HEK293 (cell line): ENCODE results near the gene ARID3A.

ENCODE experiments used
- FEZF1 ChIP-seq: fragments of 450-650 bp; formaldehyde crosslinking; IDR thresholded peaks from 2 replicates; pipeline ENCODE4 v1.5.1; 2016; ENCODE audit warnings: missing biosample characterization, missing genetic modification characterization
- KLF10 ChIP-seq: fragments of 450-650 bp; IDR thresholded peaks from 2 replicates; pipeline ENCODE4 v1.5.1; 2018; ENCODE audit warnings: missing biosample characterization, mild to moderate bottlenecking, missing genetic modification characterization
- KLF16 ChIP-seq: fragments of 450-650 bp; formaldehyde crosslinking; IDR thresholded peaks from 2 replicates; pipeline ENCODE4 v1.5.1; 2017; ENCODE audit warnings: missing biosample characterization, missing genetic modification characterization
- KLF7 ChIP-seq: fragments of 450-650 bp; formaldehyde crosslinking; IDR thresholded peaks from 2 replicates; pipeline ENCODE4 v1.5.1; 2016; ENCODE audit warnings: missing biosample characterization, missing genetic modification characterization, borderline replicate concordance
- KLF9 ChIP-seq: fragments of 450-650 bp; formaldehyde crosslinking; IDR thresholded peaks from 2 replicates; pipeline ENCODE4 v1.5.1; 2016; ENCODE audit warnings: missing biosample characterization, missing genetic modification characterization, low read depth
- MEIS1 ChIP-seq: sonication (generic); formaldehyde crosslinking; IDR thresholded peaks from 2 replicates; pipeline ENCODE4 v1.8.1; 2022; ENCODE audit warnings: missing genetic modification reagents, mild to moderate bottlenecking, borderline replicate concordance
- TRIM28 ChIP-seq: IDR thresholded peaks from 2 replicates; pipeline ENCODE4 v1.6.1; 2011; ENCODE audit warnings: low read length, control low read depth, borderline replicate concordance
- WT1 ChIP-seq: fragments of 450-650 bp; formaldehyde crosslinking; IDR thresholded peaks from 2 replicates; pipeline ENCODE4 v1.5.1; 2016; ENCODE audit warnings: missing biosample characterization, missing genetic modification characterization
- ZBTB21 ChIP-seq: fragments of 450-650 bp; formaldehyde crosslinking; IDR thresholded peaks from 2 replicates; pipeline ENCODE4 v1.5.1; 2017; ENCODE audit warnings: missing biosample characterization, missing genetic modification characterization
- ZBTB49 ChIP-seq: fragments of 450-650 bp; formaldehyde crosslinking; IDR thresholded peaks from 2 replicates; pipeline ENCODE4 v1.5.1; 2016; ENCODE audit warnings: missing biosample characterization, missing genetic modification characterization, low read depth
- ZNF121 ChIP-seq: fragments of 450-650 bp; formaldehyde crosslinking; IDR thresholded peaks from 2 replicates; pipeline ENCODE4 v1.5.1; 2016; ENCODE audit warnings: missing biosample characterization, missing genetic modification characterization
- ZNF26 ChIP-seq: fragments of 450-650 bp; formaldehyde crosslinking; IDR thresholded peaks from 2 replicates; pipeline ENCODE4 v1.5.1; 2016; ENCODE audit warnings: missing biosample characterization, missing genetic modification characterization
- ZNF280D ChIP-seq: fragments of 450-650 bp; formaldehyde crosslinking; IDR thresholded peaks from 2 replicates; pipeline ENCODE4 v1.5.1; 2016; ENCODE audit warnings: missing biosample characterization, missing genetic modification characterization
- ZNF324 ChIP-seq: fragments of 450-650 bp; formaldehyde crosslinking; IDR thresholded peaks from 2 replicates; pipeline ENCODE4 v1.5.1; 2016; ENCODE audit warnings: missing biosample characterization, missing genetic modification characterization
- ZNF362 ChIP-seq: fragments of 450-650 bp; formaldehyde crosslinking; IDR thresholded peaks from 2 replicates; pipeline ENCODE4 v1.5.1; 2016; ENCODE audit warnings: missing biosample characterization, missing genetic modification characterization
- ZNF394 ChIP-seq: fragments of 450-650 bp; formaldehyde crosslinking; IDR thresholded peaks from 2 replicates; pipeline ENCODE4 v1.5.1; 2016; ENCODE audit warnings: missing biosample characterization, missing genetic modification characterization, mild to moderate bottlenecking, moderate library complexity, borderline replicate concordance
- ZNF449 ChIP-seq: fragments of 450-650 bp; formaldehyde crosslinking; IDR thresholded peaks from 2 replicates; pipeline ENCODE4 v1.5.1; 2017; ENCODE audit warnings: missing biosample characterization, mild to moderate bottlenecking, missing genetic modification characterization, moderate library complexity
- ZNF529 ChIP-seq: fragments of 450-650 bp; formaldehyde crosslinking; IDR thresholded peaks from 2 replicates; pipeline ENCODE4 v1.5.1; 2017; ENCODE audit warnings: missing genetic modification characterization, missing biosample characterization; ENCODE audit not compliant: insufficient replicate concordance
- ZNF596 ChIP-seq: fragments of 450-650 bp; IDR thresholded peaks from 2 replicates; pipeline ENCODE4 v1.5.0; 2018; ENCODE audit warnings: missing biosample characterization, mild to moderate bottlenecking, missing genetic modification characterization, moderate library complexity
- ZNF610 ChIP-seq: fragments of 450-650 bp; formaldehyde crosslinking; IDR thresholded peaks from 2 replicates; pipeline ENCODE4 v1.5.1; 2016; ENCODE audit warnings: missing biosample characterization, missing genetic modification characterization, borderline replicate concordance
- ZNF629 ChIP-seq: fragments of 450-650 bp; formaldehyde crosslinking; IDR thresholded peaks from 2 replicates; pipeline ENCODE4 v1.5.1; 2017; ENCODE audit warnings: missing biosample characterization, missing genetic modification characterization
- ZNF639 ChIP-seq: fragments of 450-650 bp; formaldehyde crosslinking; IDR thresholded peaks from 2 replicates; pipeline ENCODE4 v1.5.1; 2016; ENCODE audit warnings: missing biosample characterization, missing genetic modification characterization
- ZNF654 ChIP-seq: fragments of 450-650 bp; formaldehyde crosslinking; IDR thresholded peaks from 2 replicates; pipeline ENCODE4 v1.5.1; 2016; ENCODE audit warnings: low read depth, missing biosample characterization, missing genetic modification characterization
- ZNF692 ChIP-seq: fragments of 450-650 bp; formaldehyde crosslinking; IDR thresholded peaks from 2 replicates; pipeline ENCODE4 v1.5.1; 2016; ENCODE audit warnings: missing biosample characterization, missing genetic modification characterization
- ZNF791 ChIP-seq: fragments of 450-650 bp; formaldehyde crosslinking; IDR thresholded peaks from 2 replicates; pipeline ENCODE4 v1.5.1; 2016; ENCODE audit warnings: missing biosample characterization, missing genetic modification characterization
- ZNF843 ChIP-seq: fragments of 450-650 bp; formaldehyde crosslinking; IDR thresholded peaks from 2 replicates; pipeline ENCODE4 v1.5.1; 2016; ENCODE audit warnings: missing biosample characterization, missing genetic modification characterization

ARID3A gene

GRCh38 chr19:892894-893689 is 32.7 kb upstream of the ARID3A start, which contains the start of the genes MED16 and RNU6-9 (continued):
- peak; percentile 71 for TF ChIP-seq KLF10 (tag by site-specific recombination)
- TF ChIP-seq ZNF449: peak; percentile 32; the same call in 1 of the 2 replicates
- TF ChIP-seq ZBTB49: no peak
- no peak for TF ChIP-seq TRIM28
- TF ChIP-seq ZNF280D (tag by site-specific recombination): no peak; the same call in 1 of the 2 replicates
- TF ChIP-seq FEZF1 (tag by site-specific recombination): no peak
- TF ChIP-seq KLF7 (tag by site-specific recombination): no peak
- TF ChIP-seq KLF9 (tag by site-specific recombination): peak; percentile 77
- no peak for TF ChIP-seq WT1 (tag by site-specific recombination)
- TF ChIP-seq ZNF324 (tag by site-specific recombination): no peak
- peak; percentile 37; the same call in 1 of the 2 replicates for TF ChIP-seq ZNF394
- no peak for TF ChIP-seq ZNF26 (tag by site-specific recombination)
- no peak for TF ChIP-seq MEIS1 (CRISPR knock-in tag)
- peak; percentile 64 for TF ChIP-seq ZNF692 (tag by site-specific recombination)
- TF ChIP-seq ZNF529: no peak
- TF ChIP-seq ZNF791: no peak
- TF ChIP-seq ZNF362: peak; percentile 36; the same call in 1 of the 2 replicates
- TF ChIP-seq ZNF843 (tag by site-specific recombination): 0 out of 2 replicates have a peak, but pooled peaks have one; percentile 16
- TF ChIP-seq ZNF639 (tag by site-specific recombination): peak; percentile 82; the same call in 1 of the 2 replicates
- TF ChIP-seq ZNF596 (tag by site-specific recombination): no peak
- peak; percentile 67 for TF ChIP-seq ZNF629
- peak; percentile 63; the same call in 1 of the 2 replicates for TF ChIP-seq KLF16 (tag by site-specific recombination)
- TF ChIP-seq ZNF654 (tag by site-specific recombination): no peak
- no peak for TF ChIP-seq ZNF610 (tag by site-specific recombination)
- TF ChIP-seq ZNF121 (tag by site-specific recombination): peak; percentile 72; the same call in 1 of the 2 replicates
- peak; percentile 31; the same call in 1 of the 2 replicates for TF ChIP-seq ZBTB21 (tag by site-specific recombination)
